Lower lobe of right lung (tissue), 2 donors: ENCODE measurements around the gene DDX51. TPM values are rescaled to one million over a fixed set of nuclear protein-coding genes. Genes with fewer than 3 reads are reported as not detected.

Experiments used
- ATAC-seq, 2 donors: fragments of 200-7000 bp; cut with Tn5 transposase; one replicate each; pipeline ENCODE4 v1.9.1; 2020 to 2022; ENCODE audit warnings: mild to moderate bottlenecking in 2 of 2, moderate library complexity in 2 of 2
- DNase-seq: peaks from one replicate; pipeline ENCODE4 v3.0.0-alpha.2; 2020
- H3K27ac ChIP-seq: fragments of 200-600 bp; one replicate; pipeline ENCODE4 v1.8.0; 2022
- H3K27me3 ChIP-seq: fragments of 200-600 bp; one replicate; pipeline ENCODE4 v1.8.0; 2022; ENCODE audit warnings: low read depth
- H3K36me3 ChIP-seq: fragments of 200-600 bp; one replicate; pipeline ENCODE4 v1.8.0; 2022; ENCODE audit warnings: mild to moderate bottlenecking
- H3K4me1 ChIP-seq: fragments of 200-600 bp; one replicate; pipeline ENCODE4 v1.8.0; 2022
- H3K4me3 ChIP-seq: fragments of 200-600 bp; one replicate; pipeline ENCODE4 v1.8.0; 2022; ENCODE audit warnings: mild to moderate bottlenecking
- H3K9me3 ChIP-seq: fragments of 200-600 bp; one replicate; pipeline ENCODE4 v1.8.0; 2022
- CTCF ChIP-seq: fragments of 200-600 bp; IDR thresholded peaks from one replicate; pipeline ENCODE4 v1.8.0; 2022; ENCODE audit warnings: antibody characterized with exemption, mild to moderate bottlenecking
- intact Hi-C: fragments of 100-400 bp; cut with DNase I; formaldehyde crosslinking; loops from one replicate; pipeline ENCODE4 v1.11.0; 2022
- total RNA-seq: library from RNA; stranded (reverse); fragmentation: NEBNext Ultra II Directional; extraction: Animal tissue kit (Norgen Biotek cat#: 25700); gene quantifications from one replicate; pipeline ENCODE4 v1.2.1, GENCODE V29; 2021
- donor health status: DM: no; HTN: yes; CAD: no; lungs with severe emphysema.

The DDX51 gene
- total RNA-seq, 1 donor from 2014 or later = 11.9 TPM

DNA sequence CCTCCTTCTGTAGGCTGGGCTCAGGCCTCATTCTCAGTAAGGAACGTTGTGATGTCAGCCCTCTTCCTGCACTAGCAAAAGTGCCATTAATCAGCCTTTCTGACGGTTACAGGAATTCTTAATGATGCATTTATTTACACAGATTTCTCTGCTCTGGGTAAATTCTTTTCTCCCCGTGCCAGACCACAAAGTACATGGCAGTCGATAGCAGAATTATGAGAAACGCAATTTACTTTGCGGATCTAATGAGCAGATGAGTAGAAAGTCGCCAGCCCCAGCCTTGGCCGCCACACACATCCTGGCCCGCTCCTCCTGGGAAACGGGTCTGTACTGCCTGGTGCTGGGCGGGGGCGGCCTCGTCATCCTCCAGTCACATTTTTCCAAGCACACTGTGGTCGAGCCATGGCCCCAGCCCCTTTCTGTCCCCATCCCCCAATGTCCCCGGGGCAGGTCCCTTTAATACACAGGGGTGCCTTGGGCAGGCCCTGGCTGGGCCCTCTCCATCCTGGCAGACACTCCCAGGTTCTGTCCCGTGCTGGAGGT is 26.0 kb upstream of the DDX51 start:
- H3K9me3 ChIP-seq = no peaks in the 10 kb centered on the region
- no peak overlapping the region for H3K4me3 ChIP-seq
- peaks cover 41% of the 10 kb centered on the region for H3K27me3 ChIP-seq
- H3K4me1 ChIP-seq = no peaks in the 10 kb centered on the region
- H3K27ac ChIP-seq = no peak overlapping the region
- intact Hi-C loops = no loop called here
- no peak for TF ChIP-seq CTCF
- ATAC-seq (no peak), DNase-seq (no peak)
- H3K36me3 ChIP-seq = no peaks in the 10 kb centered on the region

DNA sequence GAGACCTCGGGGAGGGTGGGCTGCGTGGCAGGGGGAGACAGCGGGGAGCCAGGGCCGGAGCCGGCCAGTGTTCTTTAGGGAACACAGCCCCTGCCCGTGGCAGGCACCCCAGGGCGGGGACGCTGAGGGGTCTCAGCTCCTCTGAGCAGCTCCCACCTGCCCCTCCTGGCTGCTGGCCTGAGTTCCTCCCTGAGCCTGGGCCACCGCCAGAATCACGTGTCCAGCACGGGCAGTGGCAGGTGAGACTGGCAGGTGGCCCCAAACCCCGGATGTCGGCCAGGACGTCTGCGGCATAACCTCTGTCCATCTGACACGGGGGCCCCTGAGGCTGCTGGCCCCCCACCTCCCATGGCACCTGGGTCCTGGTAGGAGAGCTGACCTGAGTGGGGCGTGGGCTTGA is 25.3 kb upstream of the DDX51 start:
- no peaks in the 10 kb centered on the region for H3K36me3 ChIP-seq
- no peak overlapping the region for H3K27ac ChIP-seq
- no peaks in the 10 kb centered on the region for H3K9me3 ChIP-seq
- ATAC-seq = no peak
- no peak overlapping the region for H3K4me3 ChIP-seq
- TF ChIP-seq CTCF = no peak
- intact Hi-C loops = no loop called here
- no peak for DNase-seq
- no peaks in the 10 kb centered on the region for H3K4me1 ChIP-seq
- peaks cover 34% of the 10 kb centered on the region for H3K27me3 ChIP-seq

GRCh38 chr12:132168311-132169031 is 24.4 kb upstream of the DDX51 start:
- no peak overlapping the region for H3K4me3 ChIP-seq
- no peaks in the 10 kb centered on the region for H3K9me3 ChIP-seq
- H3K4me1 ChIP-seq = peaks cover 3% of the 10 kb centered on the region
- intact Hi-C loops = no loop called here
- ATAC-seq (peak in 1 of 2 donors; percentile 4), DNase-seq (no peak)
- no peaks in the 10 kb centered on the region for H3K36me3 ChIP-seq
- H3K27ac ChIP-seq = no peak overlapping the region
- H3K27me3 ChIP-seq = peaks cover 25% of the 10 kb centered on the region
- no peak for TF ChIP-seq CTCF

GRCh38 chr12:132167611-132168310 is 23.6 kb upstream of the DDX51 start:
- H3K4me1 ChIP-seq = peaks cover 10% of the 10 kb centered on the region
- intact Hi-C loops = no loop called here
- no peaks in the 10 kb centered on the region for H3K36me3 ChIP-seq
- H3K9me3 ChIP-seq = no peaks in the 10 kb centered on the region
- no peak overlapping the region for H3K4me3 ChIP-seq
- DNase-seq = no peak
- H3K27me3 ChIP-seq = peaks cover 22% of the 10 kb centered on the region
- ATAC-seq = no peak
- no peak for TF ChIP-seq CTCF
- H3K27ac ChIP-seq = no peak overlapping the region

DNA sequence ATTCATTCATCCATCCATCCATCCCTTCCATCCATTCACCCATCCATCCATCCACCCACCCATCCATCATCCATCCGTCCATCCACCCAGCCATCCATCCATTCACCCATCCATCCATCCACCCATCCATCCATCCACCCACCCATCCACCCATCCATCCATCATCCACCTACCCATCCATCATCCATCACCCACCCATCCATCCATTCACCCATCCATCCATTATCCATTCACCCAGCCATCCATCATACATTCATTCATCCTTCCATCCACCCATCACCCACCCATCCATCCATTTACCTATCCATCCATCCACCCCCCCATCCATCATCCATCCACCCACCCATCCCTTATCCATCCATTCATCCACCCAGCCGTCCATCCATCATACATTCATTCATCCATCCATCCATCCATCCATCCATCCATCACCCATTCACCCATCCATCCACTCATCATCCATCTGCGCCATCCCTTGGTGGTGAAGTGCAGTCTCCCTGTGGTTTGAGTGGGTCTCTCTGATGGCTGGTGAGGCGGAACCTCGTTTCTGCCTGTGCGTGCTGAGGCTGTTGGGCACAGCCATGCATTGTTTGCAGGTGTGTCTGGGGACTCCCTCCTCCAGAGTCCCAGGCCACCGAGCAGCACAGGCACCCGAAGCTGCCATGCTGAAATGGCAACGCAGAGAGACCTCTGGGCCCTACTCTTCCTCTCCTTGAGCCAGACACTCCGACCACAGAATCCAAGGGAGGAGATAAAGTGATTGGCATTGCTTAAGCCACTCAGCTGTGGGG is 22.9 kb upstream of the DDX51 start:
- Histone ChIP-seq H3K36me3 (no peaks in the 10 kb centered on the region), H3K4me1 (peaks cover 14% of the 10 kb centered on the region), H3K4me3 (no peak overlapping the region), H3K27me3 (peaks cover 17% of the 10 kb centered on the region), H3K27ac (no peak overlapping the region), H3K9me3 (no peaks in the 10 kb centered on the region)
- intact Hi-C loops = no loop called here
- TF ChIP-seq CTCF = no peak
- no peak for DNase-seq
- ATAC-seq = no peak
